ENCODE measurements around the gene EIF3M. TPM values are rescaled to one million over a fixed set of nuclear protein-coding genes. Genes with fewer than 3 reads are reported as not detected.

The EIF3M gene
- total RNA-seq, 6 experiments from 2014 or later: 61.4 to 254 (median 90.2) TPM

DNA sequence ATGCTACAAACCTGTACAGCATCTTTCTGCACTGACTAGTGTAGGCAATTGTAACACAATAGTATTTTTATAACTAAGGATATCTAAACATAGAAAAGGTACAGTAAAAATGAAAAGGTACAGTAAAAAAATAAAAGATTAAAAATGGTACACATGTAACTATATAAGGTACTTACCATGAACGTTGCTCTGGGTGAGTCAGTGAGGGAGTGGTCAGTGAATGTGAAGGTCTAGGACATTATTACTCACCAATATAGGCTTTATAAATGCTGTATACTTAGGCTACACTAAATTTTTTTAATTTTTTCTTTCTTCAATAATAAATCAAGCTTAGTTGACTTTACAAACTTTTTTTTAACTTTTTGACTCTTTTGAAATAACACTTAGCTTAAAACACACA, 59.9 kb downstream of the EIF3M start:
- DNase-seq: no peak
- ATAC-seq: no peak
- H3K36me3 ChIP-seq: no peaks in the 10 kb centered on the region
- no peaks in the 10 kb centered on the region for H3K9me3 ChIP-seq
- no peak overlapping the region for H3K4me3 ChIP-seq
- H3K27ac ChIP-seq: no peak overlapping the region
- whole genome bisulfite sequencing (ENCODE audit: insufficient coverage, low coverage, low lambda C conversion rate, missing lambda C conversion rate): 38% methylated on average over 1 of the region's 1 CpG
- no peaks in the 10 kb centered on the region for H3K27me3 ChIP-seq
- no peaks in the 10 kb centered on the region for H3K4me1 ChIP-seq
- intact Hi-C loops (cut with DNase I): no loop called here
- TF ChIP-seq CTCF (IDR thresholded peaks at IDR 0.05): no peak
- TF ChIP-seq POLR2A (IDR thresholded peaks at IDR 0.05): no peak

Other genes with a start within 250 kb of the EIF3M start
- gene WT1, start 148.3 kb upstream of the EIF3M start, total RNA-seq: under 1 TPM in 3 of 6 experiments, not detected in 3; 0.07 to 0.99 (median 0.51) TPM
- gene CCDC73, start 210.8 kb downstream of the EIF3M start, total RNA-seq: under 1 TPM; 0.18 to 0.44 (median 0.26) TPM
- gene PRRG4, start 246.1 kb downstream of the EIF3M start, total RNA-seq: 10 to 100 TPM in 3 of 6 experiments, 1 to 10 TPM in 3; 4.7 to 13.6 (median 9.5) TPM

Measured in right lobe of liver (tissue), 6 donors.